Upper lobe of left lung (tissue), 4 donors: ENCODE data around the gene FBXL7.

Experiments used
- CTCF ChIP-seq, 6 experiments: fragments of 450-650 bp in 4 of 6; fragments of 200-600 bp in 2 of 6; sonication (generic) in 2 of 6; IDR thresholded peaks; one replicate each; pipeline ENCODE4 v1.5.1; 2016 to 2019; ENCODE audit warnings: antibody characterized with exemption in 6 of 6
- EP300 ChIP-seq, 4 donors: sonication (generic); formaldehyde crosslinking; IDR thresholded peaks; one replicate each; pipeline ENCODE4 v1.5.1; 2017; ENCODE audit warnings: antibody characterized with exemption in 4 of 4, control low read depth in 2 of 4
- POLR2A ChIP-seq, 4 donors: fragments of 450-650 bp; IDR thresholded peaks; one replicate each; pipeline ENCODE4 v1.5.1; 2016 to 2017; ENCODE audit warnings: antibody characterized with exemption in 4 of 4, mild to moderate bottlenecking in 2 of 4
- POLR2AphosphoS5 ChIP-seq, 2 donors: sonication (generic); formaldehyde crosslinking; IDR thresholded peaks; one replicate each; pipeline ENCODE4 v1.5.1; 2017; ENCODE audit warnings: antibody characterized with exemption in 2 of 2

GRCh38 chr5:15594977-15595568 lies 95.1 kb downstream of the FBXL7 start:
- no peak for TF ChIP-seq POLR2A (IDR thresholded peaks at IDR 0.05)
- no peak for TF ChIP-seq CTCF (IDR thresholded peaks at IDR 0.05)
- TF ChIP-seq EP300 (IDR thresholded peaks at IDR 0.05): no peak
- no peak for TF ChIP-seq POLR2AphosphoS5 (IDR thresholded peaks at IDR 0.05)
